ENCODE data around the gene FBXL17.

Gene FBXL17

DNA sequence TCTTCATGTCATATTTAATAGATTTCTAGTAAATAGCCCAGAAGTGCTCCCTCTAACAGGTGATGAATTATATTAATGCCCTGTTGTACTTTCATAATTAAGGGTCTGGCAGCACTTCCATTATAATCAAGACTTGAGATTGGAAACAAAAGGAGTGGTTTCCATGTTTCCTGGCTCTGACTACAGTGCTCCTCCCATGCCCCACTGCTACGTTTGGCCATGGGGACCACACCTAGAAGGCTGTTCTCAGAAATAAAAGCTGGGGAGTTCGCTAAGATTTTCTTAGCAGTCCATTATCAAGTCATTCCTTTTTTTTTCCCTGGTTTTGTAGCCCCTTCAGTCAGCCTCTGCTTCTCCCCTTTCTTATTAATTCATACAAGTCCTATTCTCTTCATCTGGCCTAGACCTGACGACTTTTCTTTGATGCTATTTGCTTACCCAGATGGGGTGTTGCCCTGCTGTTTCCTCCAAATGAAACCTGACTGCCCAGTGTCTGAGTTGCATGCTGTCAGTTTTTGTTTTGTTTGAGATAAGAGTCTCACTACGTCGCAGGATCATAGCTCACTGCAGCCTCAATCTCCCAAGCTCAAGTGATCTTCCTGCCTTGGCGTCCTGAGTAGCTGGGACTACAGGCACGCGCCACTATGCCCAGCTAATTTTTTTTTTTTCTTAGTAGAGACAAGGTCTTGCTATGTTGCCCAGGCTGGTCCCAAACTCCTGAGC lies 399.0 kb downstream of the FBXL17 start:
- DNase-seq = no peak

DNA sequence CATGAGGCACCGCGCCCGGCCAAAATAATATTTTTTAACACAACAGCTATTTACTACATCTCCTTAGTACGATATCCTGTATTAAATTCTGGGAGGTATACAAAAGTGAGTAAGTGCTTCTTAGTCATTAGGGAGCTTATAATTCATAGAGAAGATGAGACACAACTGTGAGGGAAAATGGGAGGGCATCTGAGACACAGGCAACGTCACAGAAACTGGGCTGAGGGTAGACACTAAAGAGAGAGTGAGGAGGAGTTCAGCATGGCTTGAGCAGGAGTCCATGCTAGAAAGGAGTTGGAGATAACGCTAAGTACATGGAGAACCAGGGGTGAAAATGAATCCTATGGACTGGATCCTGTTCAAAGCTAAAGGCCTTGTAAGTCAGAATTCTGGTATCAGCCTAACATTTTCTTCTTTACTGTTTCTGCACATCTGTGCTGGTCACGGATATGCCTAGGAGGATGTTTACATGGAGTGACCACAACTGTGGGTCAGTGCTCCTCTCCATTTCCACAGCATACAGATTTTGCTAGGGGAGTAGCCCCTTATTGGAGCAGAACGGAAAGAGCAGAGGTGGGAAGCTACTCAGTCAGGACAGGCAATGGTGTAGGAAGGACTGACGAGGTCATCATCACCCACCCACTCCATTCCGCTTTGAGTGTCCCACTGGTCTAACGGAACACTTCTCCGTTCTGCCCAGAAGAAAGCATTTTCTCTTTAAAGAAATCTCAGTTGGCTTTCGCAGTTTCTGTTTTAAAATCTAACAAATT lies 400.8 kb downstream of the FBXL17 start:
- DNase-seq = peak in 1 of 3 donors; percentile 1

DNA sequence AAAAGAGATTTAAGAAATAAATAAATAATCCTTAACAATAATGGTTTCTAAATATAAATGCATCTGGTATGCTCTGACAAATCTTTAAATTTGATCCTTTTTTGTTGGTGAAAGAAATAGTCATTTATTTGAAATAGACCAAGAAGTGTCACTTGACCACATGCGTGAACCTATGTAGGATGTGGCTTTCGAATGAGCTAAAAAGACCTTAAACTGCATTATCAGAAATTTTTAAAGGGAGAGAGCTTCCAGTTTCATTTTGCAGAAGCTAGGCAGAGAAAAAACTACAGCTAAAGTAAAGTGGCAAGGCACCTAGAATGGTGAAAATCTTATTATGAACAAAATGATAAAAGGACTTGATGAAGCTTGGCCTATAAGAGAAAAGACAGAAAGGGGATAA lies 402.0 kb downstream of the FBXL17 start:
- no peak for DNase-seq

DNA sequence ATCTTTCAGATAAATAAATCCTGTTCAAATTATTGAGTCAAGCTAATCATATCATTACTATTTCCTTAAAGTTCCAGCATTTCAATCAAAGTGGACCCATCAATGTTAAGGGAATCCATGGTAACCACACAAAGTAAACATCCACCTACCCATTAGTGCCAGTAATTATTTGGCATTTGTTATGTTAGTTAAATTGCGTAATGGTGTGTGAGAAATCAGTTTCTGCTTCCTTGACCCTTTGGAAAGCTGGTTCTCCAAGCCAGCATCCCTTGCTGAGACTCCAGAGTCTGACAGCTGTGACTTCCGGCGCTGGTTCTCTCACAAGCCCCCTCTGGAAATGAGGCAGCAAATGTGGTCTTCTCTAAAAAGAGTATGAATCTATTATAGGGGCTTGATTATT lies 402.6 kb downstream of the FBXL17 start:
- DNase-seq = no peak

DNA sequence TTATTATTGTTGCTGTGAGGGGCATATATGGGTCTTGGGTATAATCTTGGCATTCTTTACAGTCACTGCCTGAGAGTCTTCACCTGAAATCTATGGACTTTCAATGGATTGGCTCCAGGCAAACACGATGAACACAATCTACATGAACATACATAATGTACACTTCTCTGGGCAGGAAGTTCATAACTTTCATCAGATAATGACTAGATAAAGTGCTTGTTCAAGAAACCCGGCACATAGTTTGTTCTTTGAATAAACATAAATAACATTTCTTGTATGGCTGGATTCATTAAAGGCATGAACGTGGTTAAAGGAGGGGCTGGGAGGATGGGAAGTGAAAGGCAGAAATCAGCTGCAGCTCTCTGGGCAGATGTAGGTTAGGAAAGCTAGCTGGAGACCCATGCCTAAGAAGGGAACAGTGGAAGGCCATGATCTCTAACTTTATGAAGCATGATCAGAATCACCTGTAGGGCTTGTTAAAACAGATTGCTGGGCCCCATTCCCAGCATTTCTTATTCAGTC lies 404.3 kb downstream of the FBXL17 start:
- DNase-seq = no peak

DNA sequence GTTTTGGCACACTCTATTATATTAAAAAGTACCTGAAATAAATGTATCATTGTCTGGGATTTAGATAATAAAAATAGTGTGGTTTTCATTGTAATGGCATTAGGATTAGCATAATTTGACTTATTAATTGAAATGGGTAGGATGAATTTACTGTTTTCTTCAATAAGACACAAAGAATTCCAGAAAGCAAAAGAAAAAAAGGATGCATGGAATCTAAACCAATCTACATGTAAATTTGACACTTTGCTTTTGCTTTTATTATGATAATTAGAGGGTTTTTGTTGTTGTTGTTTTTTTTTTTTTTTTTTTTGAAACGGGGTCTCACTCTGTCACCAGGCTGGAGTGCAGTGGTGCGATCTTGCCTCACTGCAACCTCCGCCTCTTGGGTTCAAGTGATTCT lies 406.3 kb downstream of the FBXL17 start:
- no peak for DNase-seq

DNA sequence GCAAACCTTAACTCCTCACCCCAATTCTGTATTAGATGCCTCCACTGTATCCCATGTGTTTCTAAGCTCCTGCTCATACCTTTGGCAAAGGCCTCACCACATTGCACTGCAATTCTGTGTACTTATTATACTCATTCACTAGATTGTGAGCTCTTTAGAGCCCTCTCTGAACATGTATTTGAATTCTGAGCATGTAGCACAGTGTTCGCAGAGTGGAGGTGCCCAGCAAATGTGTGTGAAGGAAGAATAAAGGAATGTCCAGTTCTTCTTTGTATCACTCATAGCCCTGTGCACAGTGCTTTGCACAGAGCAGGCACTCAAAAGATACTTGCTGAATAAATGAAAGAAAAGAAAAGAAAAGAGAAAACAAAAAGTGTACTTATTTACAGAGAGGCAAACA lies 410.1 kb downstream of the FBXL17 start:
- no peak for DNase-seq

DNA sequence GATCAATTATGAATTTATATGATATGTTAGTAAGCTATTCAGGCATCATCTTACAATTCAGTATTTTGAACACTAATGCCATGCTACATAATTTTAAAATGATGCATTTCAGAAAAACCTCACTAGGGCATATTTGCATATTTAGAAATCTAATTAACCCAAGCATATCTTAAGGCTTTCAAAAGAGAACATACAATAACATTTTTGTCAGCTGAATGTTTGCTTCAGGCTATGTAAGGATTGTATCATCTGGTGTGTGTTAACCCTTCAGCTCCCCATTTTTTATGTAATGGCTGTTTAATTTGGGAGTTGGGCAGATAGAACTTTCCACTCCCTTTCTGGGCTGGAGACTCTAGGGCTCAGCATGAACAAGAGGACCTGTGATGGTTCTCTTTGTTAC lies 412.1 kb downstream of the FBXL17 start:
- DNase-seq = no peak

DNA sequence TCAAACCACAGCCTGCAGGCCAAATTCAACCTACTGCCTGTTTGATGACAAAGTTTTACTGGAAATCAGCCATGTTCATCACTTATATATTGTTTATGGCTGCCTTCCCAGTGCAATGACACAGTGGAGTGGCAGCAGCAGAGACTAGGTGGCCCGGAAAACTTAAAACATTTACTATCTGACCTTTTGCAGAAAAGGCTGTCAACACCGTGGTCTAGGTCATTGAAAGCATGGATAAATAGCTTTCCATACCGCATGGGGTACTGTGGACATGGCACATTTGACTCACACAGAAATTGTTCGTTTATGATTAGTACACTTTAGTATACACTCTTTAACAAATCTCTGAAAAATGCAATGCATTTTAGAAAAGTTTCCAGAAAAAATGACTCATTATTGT lies 412.9 kb downstream of the FBXL17 start:
- DNase-seq = no peak

DNA sequence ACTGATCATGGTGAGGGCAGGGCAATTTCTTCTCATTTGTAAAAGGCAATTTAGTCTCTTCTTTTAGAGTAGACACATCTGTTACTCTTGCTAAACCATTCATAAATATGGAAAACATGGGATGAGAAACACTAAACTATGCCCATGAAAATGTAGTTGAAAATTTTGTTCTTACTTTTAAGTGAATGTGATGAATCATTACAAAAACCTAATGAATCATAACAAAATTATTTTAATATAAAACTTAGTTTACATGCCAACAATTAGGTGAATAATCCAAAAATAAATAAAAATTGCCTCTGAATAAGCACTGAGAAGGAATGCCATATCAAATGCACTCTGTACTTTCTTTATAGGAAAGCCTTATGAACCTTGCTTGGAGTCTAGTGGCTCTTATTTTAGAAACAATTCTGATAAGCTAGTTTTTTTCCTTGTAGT lies 413.5 kb downstream of the FBXL17 start:
- no peak for DNase-seq

DNA sequence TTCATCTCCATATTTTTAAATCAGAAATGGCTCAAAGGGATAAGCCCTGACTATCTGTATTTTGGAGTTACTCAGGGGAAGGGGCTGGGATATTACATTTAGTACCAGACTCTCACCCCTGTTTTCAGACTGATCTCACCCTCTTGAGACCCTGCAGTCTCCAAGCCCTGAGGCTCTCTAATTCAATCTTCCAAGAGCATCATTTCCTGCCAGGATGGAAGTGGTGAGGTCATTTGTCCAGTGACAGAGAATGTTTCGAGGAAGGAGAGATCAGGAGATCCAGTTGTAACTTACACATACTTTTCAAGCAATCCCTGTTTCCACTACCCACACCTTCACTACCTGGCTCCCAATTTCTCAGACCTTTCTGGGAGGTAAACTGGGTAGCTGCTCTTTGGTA lies 415.7 kb downstream of the FBXL17 start:
- no peak for DNase-seq

DNA sequence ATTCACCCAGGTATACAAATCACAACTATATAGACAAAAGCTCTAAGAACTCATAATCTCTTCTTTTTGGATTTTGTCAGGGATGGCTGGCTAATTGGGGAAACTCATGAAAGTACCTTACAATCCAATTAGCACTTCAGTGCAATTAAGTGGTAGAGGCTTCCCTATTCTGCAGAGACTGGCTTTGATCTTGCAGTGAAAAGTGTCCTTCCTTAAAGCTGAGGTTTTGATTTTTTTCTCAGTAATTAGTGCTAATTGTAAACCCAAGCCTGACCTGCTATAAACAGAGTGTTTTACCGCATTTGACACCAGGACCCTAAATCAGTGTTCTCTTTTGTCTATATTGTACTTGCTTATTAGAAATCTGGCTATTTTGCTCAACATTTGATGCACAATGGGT lies 417.2 kb downstream of the FBXL17 start:
- DNase-seq = no peak

DNA sequence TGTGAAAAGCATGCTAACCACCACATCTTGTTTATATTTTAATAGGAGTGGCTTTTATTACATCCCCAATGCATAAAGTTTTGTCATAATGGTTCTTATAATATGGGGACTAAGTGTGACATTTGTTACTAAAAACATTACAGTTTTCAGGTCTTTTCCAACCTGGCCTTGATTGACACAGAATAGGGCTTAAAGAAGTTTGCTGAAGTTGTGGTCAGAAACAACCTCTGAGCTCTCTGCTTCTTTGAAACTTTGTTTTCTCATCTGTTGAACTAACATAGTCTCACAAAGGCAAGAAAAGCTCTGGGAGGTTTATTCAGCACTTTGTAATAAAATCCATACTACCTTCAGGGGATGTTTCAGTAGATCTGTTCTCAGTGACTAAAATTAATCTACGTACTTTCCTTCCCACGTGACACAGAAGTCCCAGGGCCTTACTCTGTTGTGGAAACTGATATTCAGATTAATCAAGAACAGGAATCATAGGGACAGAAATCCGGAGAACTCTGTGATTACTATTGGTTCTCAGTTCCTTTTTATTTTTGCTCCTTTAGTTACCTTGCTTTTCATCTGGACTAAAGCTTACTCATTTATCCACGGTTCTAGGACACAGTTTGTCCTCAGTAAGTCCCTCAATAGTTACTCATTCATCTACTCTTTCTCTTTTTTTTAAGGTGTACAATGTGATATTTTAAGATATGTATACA lies 422.2 kb downstream of the FBXL17 start:
- no peak for DNase-seq

DNA sequence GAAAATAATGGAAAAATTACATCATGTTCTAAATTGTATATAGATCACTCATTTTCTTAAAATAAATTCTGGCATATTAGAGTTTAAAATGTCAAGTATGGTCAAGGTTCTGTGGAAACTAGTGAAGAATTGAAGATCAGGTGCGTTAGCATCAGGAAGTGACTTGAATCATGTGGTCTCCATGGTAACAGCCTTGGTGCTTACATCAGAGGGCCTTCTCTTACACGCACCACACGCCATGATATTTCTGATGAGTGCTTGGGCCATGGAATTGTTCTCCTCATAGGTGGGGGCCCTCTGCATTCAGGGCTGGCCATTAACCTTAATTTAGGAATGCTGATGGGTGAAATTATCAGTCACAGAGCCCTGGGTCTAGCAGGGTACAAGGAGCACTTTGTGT lies 423.0 kb downstream of the FBXL17 start:
- no peak for DNase-seq

DNA sequence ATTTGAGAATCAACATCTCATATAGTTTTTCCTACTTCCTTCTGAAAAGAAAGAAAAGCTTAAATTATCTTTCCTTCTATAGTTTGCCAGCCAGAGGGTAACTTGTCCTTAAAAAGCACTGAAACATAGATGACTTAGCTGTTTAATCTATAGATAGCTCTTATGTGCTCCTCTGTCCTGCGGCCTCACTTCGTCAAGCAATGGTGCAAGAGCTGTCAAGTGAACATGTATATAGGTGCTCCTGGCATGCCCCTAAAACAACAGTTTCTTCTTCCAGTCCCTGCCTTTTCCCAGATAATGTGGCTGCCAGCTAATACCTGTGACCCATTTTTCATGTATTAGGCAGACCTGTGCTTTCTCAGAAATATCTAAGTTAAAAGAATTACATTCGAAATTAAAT lies 423.5 kb downstream of the FBXL17 start:
- DNase-seq = no peak

DNA sequence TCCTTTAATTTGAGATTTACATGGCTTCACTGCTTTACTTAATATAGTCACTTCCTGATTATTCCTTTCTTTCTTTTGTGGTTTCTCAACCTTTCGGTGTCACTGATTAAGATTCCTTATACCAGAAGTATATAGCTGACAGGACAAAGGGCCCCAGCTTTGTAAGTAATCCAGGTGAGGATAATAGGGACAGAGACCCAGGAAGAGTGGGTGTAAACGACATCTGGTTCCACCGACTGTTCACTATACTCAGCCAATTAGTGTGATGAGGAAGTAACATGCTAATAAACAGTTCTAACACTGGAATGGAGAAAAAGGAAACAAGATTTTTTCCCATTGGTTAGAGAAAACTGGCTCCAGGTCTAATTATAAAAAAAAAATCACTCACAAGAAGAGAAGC lies 424.8 kb downstream of the FBXL17 start:
- no peak for DNase-seq

DNA sequence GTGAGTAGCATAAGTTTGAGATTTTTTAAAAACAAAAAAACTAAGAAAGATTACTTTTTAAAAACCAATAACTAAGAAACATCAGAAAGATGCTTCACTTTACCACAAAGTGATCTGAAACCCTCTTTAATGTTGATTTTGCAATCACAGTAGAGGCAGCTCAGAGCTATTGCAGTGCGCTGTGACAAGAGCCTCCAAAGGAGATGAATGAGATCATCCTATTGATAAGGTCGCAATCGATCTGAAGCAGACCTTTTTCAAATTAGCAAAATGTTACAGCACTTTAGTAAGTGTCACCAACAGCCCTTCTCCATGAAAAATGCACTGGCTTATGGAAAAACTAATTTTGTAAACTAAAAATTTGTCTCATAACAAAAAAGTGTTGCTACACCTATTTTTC lies 426.6 kb downstream of the FBXL17 start:
- no peak for DNase-seq

DNA sequence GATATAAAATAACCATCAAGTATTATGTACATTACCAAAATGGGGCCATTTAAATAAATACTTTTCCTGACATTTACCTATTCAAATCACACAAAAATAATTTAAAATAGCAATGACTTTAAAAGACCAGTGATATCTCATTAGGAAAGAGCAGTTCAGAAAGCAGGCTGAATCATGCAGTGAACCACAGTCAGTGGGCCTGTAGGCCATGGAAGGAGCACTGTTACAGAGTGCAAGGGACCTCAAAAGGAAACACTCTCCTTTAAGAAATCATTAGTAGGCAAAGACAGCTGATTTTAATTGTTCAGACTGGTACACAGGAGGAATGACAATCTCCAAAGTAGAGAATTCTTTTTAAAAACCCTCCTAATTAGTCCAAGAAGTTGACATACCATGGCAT lies 427.6 kb downstream of the FBXL17 start:
- no peak for DNase-seq

DNA sequence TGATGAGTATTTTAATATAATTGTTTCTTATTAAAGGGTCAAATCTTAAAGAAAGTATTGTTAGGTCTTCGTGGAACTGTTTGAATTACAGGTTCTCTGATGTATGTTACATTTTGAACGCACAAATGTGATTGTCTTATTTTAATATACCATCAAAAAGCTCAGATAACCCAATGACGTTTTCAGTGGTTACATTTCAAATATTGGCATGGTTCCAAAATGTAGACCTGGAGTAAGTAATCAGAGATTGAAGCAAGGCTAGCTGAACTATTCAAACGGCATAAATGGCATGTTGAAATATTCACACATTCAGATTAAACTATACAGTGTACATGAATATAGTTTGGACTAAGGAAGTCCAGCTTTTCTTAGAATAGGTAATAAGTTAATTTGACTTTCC lies 429.4 kb downstream of the FBXL17 start:
- DNase-seq = no peak

DNA sequence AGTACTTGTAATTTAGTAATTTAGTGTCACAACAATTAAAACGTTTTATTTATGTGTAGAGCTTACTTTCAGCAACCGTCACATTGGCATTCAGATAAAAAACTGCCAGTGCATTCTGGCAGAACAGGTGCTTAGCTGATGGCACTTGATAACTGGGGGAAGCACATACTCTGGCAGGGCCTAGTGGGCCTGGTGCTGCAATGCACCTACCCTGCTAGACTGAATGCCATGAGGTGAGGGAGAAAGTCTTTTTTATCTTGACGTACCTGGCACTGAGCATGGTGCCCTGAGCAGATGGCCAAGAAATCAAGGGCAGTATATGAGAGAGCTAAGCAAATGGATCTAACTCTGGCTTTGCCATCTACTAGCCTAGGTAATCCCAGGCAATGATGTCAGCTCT lies 430.6 kb downstream of the FBXL17 start:
- no peak for DNase-seq

DNA sequence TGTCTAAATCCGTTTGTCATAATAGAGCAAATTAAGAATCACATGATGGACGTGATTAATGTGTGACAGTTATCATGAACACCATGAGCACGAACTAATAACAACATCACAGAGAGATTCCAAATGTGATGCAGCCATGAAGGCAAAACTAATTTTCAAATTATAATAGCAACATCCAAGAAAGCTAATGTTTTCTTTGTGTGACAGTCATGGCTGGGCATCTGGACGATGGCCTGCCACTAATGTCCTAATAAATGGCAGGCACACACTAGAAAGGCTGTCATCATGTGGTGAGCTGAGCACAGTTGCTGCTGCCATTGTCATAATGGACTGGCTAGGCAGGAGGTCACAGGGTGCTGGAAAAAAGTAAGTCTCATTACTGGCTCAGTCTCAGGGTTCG lies 431.1 kb downstream of the FBXL17 start:
- DNase-seq = no peak

DNA sequence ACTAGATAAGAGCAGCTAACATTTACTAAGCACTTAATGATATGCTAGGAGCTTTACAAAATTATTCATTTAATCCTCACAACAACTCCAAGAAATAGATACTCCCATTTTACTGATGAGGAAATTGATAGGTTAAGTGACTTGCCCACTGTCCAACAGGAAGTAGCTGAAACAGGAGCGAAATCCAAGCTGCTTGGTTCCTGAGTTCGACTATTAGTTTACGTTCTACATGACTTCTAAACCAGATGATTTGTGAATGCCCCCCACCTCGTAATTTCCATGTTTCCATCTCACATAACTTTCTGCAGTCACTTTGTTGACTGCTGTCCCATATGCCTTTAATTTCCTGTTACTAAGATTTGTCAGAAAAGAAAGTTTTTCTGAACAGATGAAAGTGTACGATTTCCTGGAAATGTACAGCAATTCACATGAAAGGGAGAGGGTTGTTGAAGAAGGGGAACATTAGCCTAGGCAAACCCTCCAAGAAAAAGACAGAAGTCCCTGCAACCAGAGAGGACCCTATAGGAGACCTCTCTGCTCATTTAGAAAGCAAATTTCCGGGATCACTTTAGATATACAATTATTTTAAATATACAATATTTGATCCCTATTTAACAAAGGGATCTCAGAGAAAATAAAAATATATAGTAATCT lies 432.1 kb downstream of the FBXL17 start:
- DNase-seq = no peak

DNA sequence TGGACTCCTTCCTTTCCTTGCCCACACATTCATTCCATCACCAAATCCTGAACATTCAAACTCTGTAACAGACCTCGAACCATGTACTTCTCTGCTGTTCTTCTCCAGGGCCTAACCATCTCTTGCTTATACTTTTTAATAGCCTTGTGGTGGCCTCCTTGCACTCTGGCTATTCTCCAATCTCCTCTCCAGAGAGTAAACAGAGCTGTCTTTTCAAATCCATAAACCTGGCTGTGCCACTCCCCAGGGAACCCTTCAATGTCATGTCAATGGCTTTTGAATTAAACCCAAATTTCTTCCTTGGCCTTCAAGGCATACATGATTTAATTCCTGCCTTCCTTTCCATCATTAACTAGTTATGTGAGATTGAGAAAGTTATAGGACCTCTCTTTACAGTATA lies 433.5 kb downstream of the FBXL17 start:
- DNase-seq = no peak

Data from suppressor macrophage treated with lipopolysaccharide for 1 hour (primary cell).